GM21381 (cell line): Measurements from ENCODE around the gene EFHC1.
"Not testable (repeated sequence)": the region's sequence is repeated elsewhere in the genome, so short reads cannot be mapped to it uniquely, and the experiment has no call there.

ENCODE experiments used
- ATAC-seq: cut with Tn5 transposase; IDR thresholded peaks from one replicate; pipeline ENCODE4 v1.9.1; 2021; ENCODE audit warnings: mild to moderate bottlenecking, moderate library complexity; ENCODE audit not compliant: unreplicated experiment

EFHC1 gene

GRCh38 chr6:52419809-52420667 is at the start of gene EFHC1:
TSS of gene EFHC1 (plus strand) at chr6:52420342. CDS start at chr6:52420411, 69 bp downstream.
- ATAC-seq, result peak; percentile 93

- no peak for ATAC-seq
Observed at GRCh38 chr6:52371656-52372191, 48.4 kb upstream of the EFHC1 start.

- no peak for ATAC-seq
Observed at GRCh38 chr6:52373151-52373690, 46.9 kb upstream of the EFHC1 start.

DNA sequence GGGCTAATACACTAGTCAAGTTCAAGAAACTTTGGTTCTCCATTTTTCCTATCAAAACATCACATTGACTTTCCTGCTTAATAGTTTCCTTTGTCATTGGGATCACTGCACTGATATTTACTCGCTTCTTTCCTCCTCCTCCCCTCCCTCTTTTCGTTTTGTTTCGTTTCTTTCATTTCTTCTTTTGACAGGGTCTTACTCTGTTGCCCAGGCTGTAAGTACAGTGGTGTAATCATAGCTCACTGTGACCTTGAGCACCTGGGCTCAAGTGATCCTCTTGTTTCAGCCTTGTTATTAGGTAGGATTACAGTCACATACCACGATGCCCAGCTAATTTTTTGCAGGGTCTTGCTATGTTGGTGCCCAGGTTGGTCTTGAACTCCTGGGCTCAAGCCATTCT is 45.9 kb upstream of the EFHC1 start:
- ATAC-seq, result no peak

DNA sequence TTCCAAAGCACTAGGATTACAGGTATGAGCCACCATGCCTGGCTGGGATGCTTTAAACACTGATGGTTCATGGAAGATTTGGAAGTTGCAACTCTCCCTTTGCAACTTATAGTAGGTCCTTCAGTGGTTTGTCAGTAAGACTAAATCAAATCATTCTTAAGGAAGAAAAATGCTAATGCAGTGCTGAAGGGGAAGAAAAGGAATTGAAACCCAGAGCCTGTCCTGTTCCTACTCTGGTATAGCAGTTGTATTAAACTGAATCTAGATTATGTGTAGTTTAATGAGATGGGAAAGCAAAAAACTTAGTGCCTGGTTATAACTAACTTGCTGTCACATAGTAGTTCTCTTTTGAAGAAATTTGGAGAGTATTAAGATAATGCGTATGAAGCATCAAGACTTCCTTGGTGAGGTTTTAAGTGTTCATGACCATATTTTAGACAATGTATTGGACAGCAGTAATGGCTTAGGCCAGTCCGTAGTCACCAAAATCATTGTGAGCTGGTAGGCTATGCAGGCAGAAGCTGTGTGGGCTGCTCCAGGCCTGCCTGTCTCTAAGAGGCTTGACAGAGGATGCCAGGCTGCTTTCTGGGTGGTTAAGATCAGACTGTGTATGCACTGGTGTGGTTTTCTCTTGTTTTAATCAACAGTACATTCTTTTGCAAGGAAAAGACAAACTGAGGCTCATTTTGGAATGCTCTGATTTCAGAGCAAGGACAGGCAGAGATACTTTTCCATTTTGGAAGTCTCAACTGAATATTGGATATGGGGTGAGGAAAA is 44.2 kb upstream of the EFHC1 start:
- ATAC-seq, result no peak

DNA sequence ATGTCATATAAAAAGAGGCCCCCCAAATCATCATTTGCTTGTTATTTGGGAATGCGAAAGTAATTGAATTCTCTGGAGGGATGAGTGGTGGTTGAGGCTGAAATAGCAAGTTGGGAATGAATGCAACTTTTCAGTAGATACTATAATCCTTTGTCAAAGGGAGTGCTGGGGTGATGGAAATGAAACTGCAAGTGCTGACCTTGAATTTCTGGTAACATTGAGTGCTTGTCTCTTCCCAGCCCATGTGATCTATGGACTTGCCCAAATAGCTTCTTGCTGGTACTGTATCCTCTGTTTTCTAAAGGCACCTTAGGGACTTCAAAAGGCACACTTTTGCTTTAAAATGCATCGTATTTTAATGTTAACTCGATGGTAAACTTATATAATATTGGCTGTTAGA is 43.4 kb upstream of the EFHC1 start:
- no peak for ATAC-seq

DNA sequence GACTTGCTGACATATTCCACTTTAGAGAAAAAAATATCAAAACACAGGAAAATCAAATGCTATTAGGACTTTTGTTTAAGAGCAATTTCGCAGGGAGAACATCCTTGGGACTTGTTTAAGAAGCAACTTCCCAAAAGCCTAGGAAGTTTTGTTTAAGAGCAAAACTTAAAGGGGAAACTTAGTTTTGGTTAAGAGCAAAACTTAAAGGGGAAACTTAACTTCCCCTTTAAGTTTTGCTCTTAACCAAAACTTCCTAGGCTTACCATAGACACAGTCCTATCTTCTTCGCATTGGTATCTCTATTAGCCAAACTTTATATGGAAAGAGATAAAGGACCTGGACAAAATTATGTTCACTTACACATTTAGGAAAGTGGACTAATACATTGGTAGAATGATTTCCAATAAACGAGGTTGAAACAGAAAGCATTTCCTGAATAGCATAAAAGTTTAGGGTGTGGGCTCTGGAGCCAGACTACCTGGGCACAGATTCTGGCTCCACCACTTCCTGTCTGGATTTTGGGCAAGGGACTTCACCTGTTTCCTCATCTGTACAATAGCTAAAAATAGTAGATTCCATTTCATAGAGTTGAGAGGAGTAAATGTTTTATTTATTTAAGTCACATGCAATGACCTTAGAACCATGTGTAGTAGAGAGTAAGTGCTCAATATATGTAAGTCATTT is 42.5 kb upstream of the EFHC1 start:
- ATAC-seq, result no peak

DNA sequence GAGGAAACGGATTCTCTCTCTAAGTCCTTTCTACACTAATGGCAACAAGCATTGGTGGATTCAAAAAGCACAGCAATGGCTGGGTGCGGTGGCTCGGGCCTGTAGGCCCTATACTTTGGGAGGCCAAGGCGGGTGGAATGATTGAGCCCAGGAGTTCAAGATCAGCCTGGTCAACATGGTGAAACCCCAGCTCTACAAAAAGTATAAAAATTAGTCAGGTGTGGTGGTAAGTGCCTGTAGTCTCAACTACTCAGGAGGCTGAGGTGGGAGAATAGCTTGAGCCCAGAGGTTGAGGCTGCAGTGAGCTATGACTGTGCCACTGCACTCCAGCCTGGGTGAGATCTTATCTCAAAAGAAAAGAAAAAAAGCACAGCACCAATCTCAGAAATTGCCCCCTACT is 38.9 kb upstream of the EFHC1 start:
- no peak for ATAC-seq

DNA sequence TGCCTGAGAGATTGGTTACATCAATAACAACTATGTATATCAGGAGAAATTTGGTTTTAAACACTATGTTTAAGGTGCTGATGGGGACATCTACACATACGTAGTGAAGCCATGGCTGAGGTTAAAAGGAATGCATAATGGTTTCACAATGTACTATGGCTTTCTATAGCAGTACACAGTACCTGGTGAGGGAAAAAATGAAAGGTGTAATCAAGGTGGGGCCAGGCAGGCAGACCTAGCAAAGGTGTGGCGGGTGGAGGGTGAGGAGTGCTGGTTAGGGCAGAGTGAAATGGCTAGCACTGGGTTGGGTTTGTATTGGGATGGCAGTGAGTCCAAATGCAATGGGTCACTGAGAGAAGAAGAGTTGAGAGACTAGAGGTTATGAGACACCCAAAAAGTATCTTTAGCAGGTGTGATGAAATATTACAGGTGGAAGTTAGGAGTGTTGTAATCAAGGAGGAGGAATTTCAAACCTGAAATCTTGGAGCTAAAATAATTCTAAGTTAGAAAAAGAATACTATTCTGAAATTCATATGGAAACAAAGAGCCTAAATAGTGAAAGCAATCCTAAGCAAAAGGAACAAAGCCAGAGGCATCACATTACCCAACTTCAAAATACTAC is 35.9 kb upstream of the EFHC1 start:
- no peak for ATAC-seq

DNA sequence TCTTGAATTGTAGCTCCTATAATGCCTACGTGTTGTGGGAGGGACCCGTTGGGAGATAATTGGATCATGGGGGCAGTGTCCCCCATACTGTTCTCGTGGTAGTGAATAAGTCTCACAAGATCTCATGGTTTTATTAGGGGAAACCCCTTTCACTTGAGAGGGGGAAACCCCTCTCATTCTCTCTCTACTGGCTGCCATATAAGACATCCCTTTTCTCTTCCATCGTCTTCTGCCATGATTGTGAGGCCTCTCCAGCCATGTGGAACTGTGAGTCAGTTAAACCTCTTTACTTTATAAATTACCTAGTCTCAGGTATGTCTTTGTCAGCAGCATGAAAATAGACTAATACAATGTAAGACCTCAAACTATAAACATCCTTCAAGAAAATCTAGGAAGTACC is 35.1 kb upstream of the EFHC1 start:
- ATAC-seq, result no peak

DNA sequence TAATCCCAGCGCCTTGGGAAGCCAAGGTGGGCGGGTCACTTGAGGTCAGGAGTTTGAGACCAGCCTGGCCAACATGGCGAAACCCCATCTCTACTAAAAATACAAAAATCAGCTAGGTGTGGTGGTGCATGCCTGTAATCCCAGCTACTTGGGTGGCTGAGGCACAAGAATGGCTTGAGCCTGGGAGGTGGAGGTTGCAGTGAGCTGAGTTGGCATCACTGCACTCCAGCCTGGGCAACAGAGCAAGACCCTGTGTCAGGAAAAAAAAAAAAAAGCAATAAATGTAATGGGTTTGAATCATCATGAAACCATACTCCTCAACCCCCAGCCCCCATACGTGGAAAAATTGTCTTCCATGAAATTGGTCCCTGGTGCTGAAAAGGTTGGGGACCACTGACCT is 32.0 kb upstream of the EFHC1 start:
- not testable (repeated sequence) for ATAC-seq

DNA sequence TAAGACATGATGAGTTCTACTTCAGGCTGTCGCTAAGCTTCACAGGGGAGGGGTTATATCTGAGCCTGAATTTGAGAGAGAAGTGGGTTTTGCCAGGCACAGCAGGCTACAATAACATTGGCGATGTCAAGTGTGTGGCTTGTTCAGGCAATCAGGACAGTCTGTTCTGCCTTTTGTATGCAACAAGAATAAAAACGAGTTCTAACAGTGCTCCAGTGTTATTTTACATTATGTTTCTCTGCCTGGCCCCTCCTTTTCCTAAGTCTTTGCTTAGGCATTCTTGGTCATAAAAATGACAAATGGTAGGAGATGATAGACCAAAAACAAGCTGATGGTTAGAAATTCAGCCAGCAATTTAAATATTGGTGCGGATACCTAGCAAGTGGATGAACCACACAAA is 31.4 kb upstream of the EFHC1 start:
- ATAC-seq, result no peak

DNA sequence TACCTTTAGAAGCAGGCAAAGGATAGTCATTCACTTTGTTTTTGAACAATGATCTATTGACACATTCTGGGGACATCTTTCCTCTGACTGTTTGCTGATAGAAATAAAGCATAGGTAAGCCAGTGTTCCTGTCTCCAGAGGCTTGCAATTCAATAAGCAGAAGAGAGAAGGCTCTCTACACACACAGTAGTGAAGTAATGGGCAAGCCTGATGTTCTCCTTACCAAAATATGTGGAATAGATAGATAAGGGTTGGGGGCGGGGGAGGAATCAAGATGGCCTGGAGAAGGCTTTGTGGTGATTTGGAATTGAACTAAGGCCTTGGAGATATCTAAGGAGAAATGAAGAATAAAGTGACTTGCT is 30.9 kb upstream of the EFHC1 start:
- no peak for ATAC-seq

DNA sequence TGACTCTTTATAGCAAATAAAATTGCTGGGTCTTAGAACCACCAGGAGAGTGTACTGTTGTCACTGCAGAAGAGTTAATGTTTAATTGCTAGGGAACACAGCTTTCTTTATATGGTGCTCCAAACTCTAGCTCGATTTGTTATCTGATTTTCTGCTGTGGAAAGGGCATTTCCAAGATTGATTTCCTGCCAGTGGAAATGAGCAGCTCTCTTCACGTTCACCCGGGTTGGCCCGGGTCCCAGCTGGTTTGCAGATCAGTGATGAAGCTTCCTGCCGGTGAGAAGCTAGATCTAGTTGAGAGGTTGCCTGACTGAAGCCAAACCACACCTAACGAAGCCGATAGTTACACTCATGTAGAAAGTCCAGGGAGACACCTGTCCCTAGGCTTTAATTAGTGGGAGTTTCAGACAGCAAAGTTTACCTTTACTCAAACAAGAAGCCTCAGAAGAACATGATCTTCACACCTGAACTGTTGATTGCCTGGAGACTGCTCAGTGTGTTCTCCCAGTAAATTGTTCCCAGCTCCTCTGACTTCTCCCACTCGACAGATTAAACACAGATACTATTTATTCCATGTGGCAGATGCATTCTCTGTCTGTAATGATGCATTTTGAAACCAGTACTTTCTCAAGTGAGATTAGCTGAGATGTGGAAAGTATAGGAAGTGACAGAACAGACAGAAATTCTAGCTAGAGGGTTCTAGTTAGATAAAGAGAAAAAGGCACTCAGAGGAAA is 30.3 kb upstream of the EFHC1 start:
- ATAC-seq, result peak; percentile 72

GRCh38 chr6:52390361-52390727 is 29.8 kb upstream of the EFHC1 start:
- peak; percentile 50 for ATAC-seq

- ATAC-seq, result no peak
Observed at GRCh38 chr6:52391599-52391998, 28.5 kb upstream of the EFHC1 start.

DNA sequence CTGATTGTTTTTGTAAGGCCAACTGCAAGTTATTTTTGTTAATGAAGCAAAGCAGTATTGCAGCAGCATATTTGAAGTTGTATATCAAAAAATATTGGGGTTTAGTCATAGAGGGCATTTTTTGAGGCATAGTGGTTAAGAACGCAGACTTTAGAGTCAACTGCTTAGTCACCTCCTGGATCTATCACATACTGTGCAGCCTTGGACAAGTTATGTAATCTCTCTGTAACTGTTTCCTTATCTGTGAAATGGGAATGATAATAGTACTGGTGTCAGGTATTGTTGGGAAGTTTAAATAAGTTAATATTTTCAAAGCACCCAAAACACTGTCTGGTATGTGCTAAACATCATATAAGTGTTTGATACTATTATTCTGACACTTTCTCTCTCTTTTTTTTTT is 27.2 kb upstream of the EFHC1 start:
- no peak for ATAC-seq

DNA sequence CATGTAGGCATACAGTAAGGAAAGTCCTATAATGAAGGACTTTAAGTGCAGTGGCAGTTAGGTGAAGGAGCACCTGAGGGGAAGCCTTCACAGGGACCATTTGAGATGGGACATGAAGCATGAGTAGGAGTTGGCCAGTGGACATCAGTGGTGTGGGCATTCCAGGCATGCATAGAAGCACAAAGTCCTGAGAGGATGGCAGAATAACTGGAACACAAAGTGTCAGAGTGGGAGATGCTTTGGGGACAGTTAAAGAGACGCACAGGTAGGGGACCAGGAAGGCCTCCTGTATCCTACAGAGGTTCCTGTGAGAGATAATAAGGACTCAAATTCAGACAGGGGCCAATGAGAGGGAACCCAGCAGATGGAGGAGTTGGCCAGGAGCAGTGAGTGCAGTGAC is 26.4 kb upstream of the EFHC1 start:
- ATAC-seq, result no peak

- ATAC-seq, result peak; percentile 39
Observed at GRCh38 chr6:52394251-52394666, 25.9 kb upstream of the EFHC1 start.

DNA sequence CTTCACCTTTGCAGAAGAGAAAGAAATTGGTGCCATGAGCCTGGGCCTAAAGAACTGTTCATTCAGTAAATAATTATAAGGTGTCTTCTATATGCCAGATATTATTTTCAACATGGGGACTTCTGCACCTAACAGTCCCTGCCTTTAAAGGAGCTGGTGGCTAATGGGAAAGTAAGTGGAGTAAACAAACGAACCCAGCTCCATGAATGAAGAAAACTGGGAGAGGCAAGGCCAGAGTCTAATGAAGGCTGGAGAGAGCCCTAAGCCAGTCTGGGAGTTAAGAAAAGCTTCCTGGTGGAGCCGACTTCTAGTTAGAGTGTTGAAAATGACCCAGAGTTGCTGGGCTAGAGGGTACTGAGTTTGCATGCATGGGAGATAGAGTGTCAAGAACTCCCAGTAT is 24.2 kb upstream of the EFHC1 start:
- no peak for ATAC-seq
